ENCODE results near the gene CFH. TPM values are rescaled to one million over a fixed set of nuclear protein-coding genes. Genes with fewer than 3 reads are reported as not detected.
"Not testable (repeated sequence)": the region's sequence is repeated elsewhere in the genome, so short reads cannot be mapped to it uniquely, and the experiment has no call there.

CFH gene
- total RNA-seq, 4 donors from 2014 or later, result 9.2 to 90.6 (median 43.8) TPM

GRCh38 chr1:196685506-196685905, 33.7 kb downstream of the CFH start:
- Histone ChIP-seq H3K4me3 (no peak overlapping the region), H3K27me3 (no peaks in the 10 kb centered on the region), H3K4me1 (no peaks in the 10 kb centered on the region), H3K27ac (no peak overlapping the region), H3K9me3 (no peaks in the 10 kb centered on the region), H3K36me3 (peaks cover 0 to 33% (median 0%) of the 10 kb centered on the region in 3 donors)
- intact Hi-C loops (cut with DNase I), result no loop called here
- 89 to 94% methylated on average over 1 of the region's 1 CpG for WGBS, 2 donors
- no peak for DNase-seq
- TF ChIP-seq CTCF (IDR thresholded peaks at IDR 0.05), result no peak
- TF ChIP-seq POLR2A (IDR thresholded peaks at IDR 0.05), result no peak

GRCh38 chr1:196689001-196689400, 37.2 kb downstream of the CFH start:
- intact Hi-C loops (cut with DNase I), result no loop called here

GRCh38 chr1:196690582-196690981, 38.7 kb downstream of the CFH start:
- no peak overlapping the region for H3K4me3 ChIP-seq
- WGBS, 2 donors, result 71 to 88% methylated on average over 5 of the region's 5 CpGs
- H3K36me3 ChIP-seq, result peaks cover 0 to 50% (median 0%) of the 10 kb centered on the region in 3 donors
- no peaks in the 10 kb centered on the region for H3K9me3 ChIP-seq
- H3K4me1 ChIP-seq, result no peaks in the 10 kb centered on the region
- no peak for DNase-seq
- TF ChIP-seq CTCF (IDR thresholded peaks at IDR 0.05) (no peak), POLR2A (IDR thresholded peaks at IDR 0.05) (no peak)
- H3K27ac ChIP-seq, result no peak overlapping the region
- intact Hi-C loops (cut with DNase I), result no loop called here
- H3K27me3 ChIP-seq, result no peaks in the 10 kb centered on the region

More at GRCh38 chr1:196689001-196689400, 37.2 kb downstream of the CFH start:
- no peak overlapping the region for H3K4me3 ChIP-seq
- H3K27ac ChIP-seq, result no peak overlapping the region
- no peaks in the 10 kb centered on the region for H3K9me3 ChIP-seq
- H3K36me3 ChIP-seq, result peaks cover 0 to 46% (median 0%) of the 10 kb centered on the region in 3 donors
- no peaks in the 10 kb centered on the region for H3K4me1 ChIP-seq
- H3K27me3 ChIP-seq, result no peaks in the 10 kb centered on the region
- DNase-seq, result no peak
- 92 to 98% methylated on average over 3 of the region's 3 CpGs for WGBS, 2 donors
- no peak for TF ChIP-seq CTCF (IDR thresholded peaks at IDR 0.05)
- TF ChIP-seq POLR2A (IDR thresholded peaks at IDR 0.05), result no peak

- DNase-seq, result no peak
Measured at GRCh38 chr1:196698993-196699392, 47.1 kb downstream of the CFH start.

GRCh38 chr1:196701144-196701543, 49.3 kb downstream of the CFH start:
- intact Hi-C loops (cut with DNase I), result no loop called here
- Histone ChIP-seq H3K4me3 (no peak overlapping the region), H3K4me1 (no peaks in the 10 kb centered on the region), H3K27ac (no peak overlapping the region), H3K9me3 (no peaks in the 10 kb centered on the region), H3K27me3 (no peaks in the 10 kb centered on the region), H3K36me3 (peaks cover 0 to 42% (median 0%) of the 10 kb centered on the region in 3 donors)
- DNase-seq, result no peak
- TF ChIP-seq POLR2A (IDR thresholded peaks at IDR 0.05), result no peak
- TF ChIP-seq CTCF (IDR thresholded peaks at IDR 0.05), result no peak
- 70 to 100% methylated on average over 1 of the region's 1 CpG for WGBS, 2 donors

More at GRCh38 chr1:196698993-196699392, 47.1 kb downstream of the CFH start:
- no peaks in the 10 kb centered on the region for H3K4me1 ChIP-seq
- intact Hi-C loops (cut with DNase I), result no loop called here
- no peaks in the 10 kb centered on the region for H3K9me3 ChIP-seq
- no peaks in the 10 kb centered on the region for H3K27me3 ChIP-seq
- H3K4me3 ChIP-seq, result no peak overlapping the region
- WGBS, 2 donors, result 95 to 96% methylated on average over 2 of the region's 2 CpGs
- TF ChIP-seq CTCF (IDR thresholded peaks at IDR 0.05), result no peak
- TF ChIP-seq POLR2A (IDR thresholded peaks at IDR 0.05), result no peak
- peaks cover 0 to 41% (median 0%) of the 10 kb centered on the region in 3 donors for H3K36me3 ChIP-seq
- no peak overlapping the region for H3K27ac ChIP-seq

GRCh38 chr1:196709892-196710291, 58.0 kb downstream of the CFH start:
- H3K36me3 ChIP-seq; intact Hi-C loops (cut with DNase I); DNase-seq; H3K4me1 ChIP-seq; H3K27ac ChIP-seq; H3K4me3 ChIP-seq; H3K9me3 ChIP-seq; H3K27me3 ChIP-seq: not testable (repeated sequence)
- WGBS, 2 donors, result 67 to 88% methylated on average over 2 of the region's 2 CpGs

Data from esophagus squamous epithelium (tissue), 5 donors.